Measurements from ENCODE around the gene TAS1R2.

The TAS1R2 gene

GRCh38 chr1:18883079-18883478, 23.6 kb upstream of the TAS1R2 start:
- TF ChIP-seq ESRRG (CRISPR knock-in tag; IDR thresholded peaks at IDR 0.05) (no peak), ZNF565 (CRISPR knock-in tag; conservative IDR thresholded peaks at IDR 0.05; ENCODE audit: low read depth) (no peak), ISL1 (CRISPR knock-in tag; IDR thresholded peaks at IDR 0.05) (no peak), ZNF70 (CRISPR knock-in tag; IDR thresholded peaks at IDR 0.05) (no peak), ZFP3 (CRISPR knock-in tag; IDR thresholded peaks at IDR 0.05) (no peak), CSDC2 (CRISPR knock-in tag; IDR thresholded peaks at IDR 0.05) (no peak)
- no peak for ATAC-seq

GRCh38 chr1:18882486-18882885, 23.0 kb upstream of the TAS1R2 start:
- ATAC-seq: no peak
- no peak for TF ChIP-seq CREB5 (CRISPR knock-in tag; IDR thresholded peaks at IDR 0.05; ENCODE audit: low read depth)
- no peak for TF ChIP-seq ISL1 (CRISPR knock-in tag; IDR thresholded peaks at IDR 0.05)
- TF ChIP-seq ZFP30 (CRISPR knock-in tag; IDR thresholded peaks at IDR 0.05): no peak
- no peak for TF ChIP-seq CSRNP3 (CRISPR knock-in tag; IDR thresholded peaks at IDR 0.05)
- TF ChIP-seq ESRRG (CRISPR knock-in tag; IDR thresholded peaks at IDR 0.05): no peak
- no peak for TF ChIP-seq PATZ1 (CRISPR knock-in tag; IDR thresholded peaks at IDR 0.05; ENCODE audit: borderline replicate concordance)
- TF ChIP-seq TSHZ2 (CRISPR knock-in tag; IDR thresholded peaks at IDR 0.05): no peak
- no peak for TF ChIP-seq OSR1 (CRISPR knock-in tag; IDR thresholded peaks at IDR 0.05)
- TF ChIP-seq GLIS3 (CRISPR knock-in tag; IDR thresholded peaks at IDR 0.05): no peak
- TF ChIP-seq TCF4 (CRISPR knock-in tag; IDR thresholded peaks at IDR 0.05; ENCODE audit: borderline replicate concordance): no peak
- no peak for TF ChIP-seq RARB (CRISPR knock-in tag; IDR thresholded peaks at IDR 0.05)
- no peak for TF ChIP-seq ZC3H10 (CRISPR knock-in tag; IDR thresholded peaks at IDR 0.05)
- TF ChIP-seq BACH2 (CRISPR knock-in tag; IDR thresholded peaks at IDR 0.05; ENCODE audit: borderline replicate concordance): no peak
- TF ChIP-seq TOX (CRISPR knock-in tag; IDR thresholded peaks at IDR 0.05; ENCODE audit: borderline replicate concordance): no peak
- TF ChIP-seq CSDC2 (CRISPR knock-in tag; IDR thresholded peaks at IDR 0.05): no peak
- TF ChIP-seq SNAI2 (CRISPR knock-in tag; IDR thresholded peaks at IDR 0.05): no peak

GRCh38 chr1:18881642-18882431, 22.4 kb upstream of the TAS1R2 start:
- no peak for ATAC-seq
- TF ChIP-seq ESRRG (CRISPR knock-in tag; IDR thresholded peaks at IDR 0.05) (no peak), POU6F1 (CRISPR knock-in tag; IDR thresholded peaks at IDR 0.05; ENCODE audit: borderline replicate concordance, low read depth) (no peak), CSDC2 (CRISPR knock-in tag; IDR thresholded peaks at IDR 0.05) (no peak), ZFP30 (CRISPR knock-in tag; IDR thresholded peaks at IDR 0.05) (no peak), BACH2 (CRISPR knock-in tag; IDR thresholded peaks at IDR 0.05; ENCODE audit: borderline replicate concordance) (no peak), GLIS3 (CRISPR knock-in tag; IDR thresholded peaks at IDR 0.05) (no peak), PATZ1 (CRISPR knock-in tag; IDR thresholded peaks at IDR 0.05; ENCODE audit: borderline replicate concordance) (no peak), CREB5 (CRISPR knock-in tag; IDR thresholded peaks at IDR 0.05; ENCODE audit: low read depth) (no peak), TOX (CRISPR knock-in tag; IDR thresholded peaks at IDR 0.05; ENCODE audit: borderline replicate concordance) (no peak), ZNF8 (CRISPR knock-in tag; IDR thresholded peaks at IDR 0.05) (no peak), ZNF70 (CRISPR knock-in tag; IDR thresholded peaks at IDR 0.05) (no peak), ZC3H10 (CRISPR knock-in tag; IDR thresholded peaks at IDR 0.05) (no peak), CSRNP3 (CRISPR knock-in tag; IDR thresholded peaks at IDR 0.05) (no peak), ISL1 (CRISPR knock-in tag; IDR thresholded peaks at IDR 0.05) (no peak), PPARA (CRISPR knock-in tag; IDR thresholded peaks at IDR 0.05; ENCODE audit: borderline replicate concordance) (no peak), RARB (CRISPR knock-in tag; IDR thresholded peaks at IDR 0.05) (no peak), SNAI2 (CRISPR knock-in tag; IDR thresholded peaks at IDR 0.05) (no peak)
